GM19240 (cell line): Measurements from ENCODE around the gene DHRS9.
"Not testable (repeated sequence)": the region's sequence is repeated elsewhere in the genome, so short reads cannot be mapped to it uniquely, and the experiment has no call there.

ENCODE experiments used
- DNase-seq: peaks from one replicate; pipeline ENCODE4 v3.0.0; 2011; ENCODE audit warnings: low spot score; ENCODE audit not compliant: insufficient read length

The DHRS9 gene

GRCh38 chr2:169069341-169069740 lies at the start of gene DHRS9:
TSS of gene DHRS9 (plus strand) at chr2:169069563. CDS start at chr2:169081582, 12,019 bp downstream.
- no peak for DNase-seq

GRCh38 chr2:169023161-169023560 lies 46.2 kb upstream of the DHRS9 start:
- no peak for DNase-seq

- no peak for DNase-seq
Observed at GRCh38 chr2:169026056-169026455, 43.3 kb upstream of the DHRS9 start.

DNA sequence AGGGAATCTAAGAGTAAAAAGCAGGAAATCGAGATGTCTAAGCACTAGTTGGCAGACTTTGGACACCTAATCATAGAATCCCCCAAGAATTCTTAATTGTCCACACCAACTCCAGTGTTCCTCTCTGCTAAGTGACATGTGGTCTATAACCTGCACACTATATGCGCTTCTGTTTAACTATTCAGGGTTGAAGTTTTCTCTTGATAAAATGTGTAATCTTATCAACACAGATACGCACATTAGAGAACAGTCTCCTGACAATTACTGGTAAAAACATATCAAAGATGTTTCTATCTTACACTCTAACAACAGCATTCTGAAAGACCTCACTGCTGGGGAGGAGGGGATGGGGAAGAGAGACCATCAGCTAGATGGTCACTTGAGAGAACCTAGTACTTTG lies 42.1 kb upstream of the DHRS9 start:
- no peak for DNase-seq

GRCh38 chr2:169029341-169029740 lies 40.0 kb upstream of the DHRS9 start:
- no peak for DNase-seq

DNA sequence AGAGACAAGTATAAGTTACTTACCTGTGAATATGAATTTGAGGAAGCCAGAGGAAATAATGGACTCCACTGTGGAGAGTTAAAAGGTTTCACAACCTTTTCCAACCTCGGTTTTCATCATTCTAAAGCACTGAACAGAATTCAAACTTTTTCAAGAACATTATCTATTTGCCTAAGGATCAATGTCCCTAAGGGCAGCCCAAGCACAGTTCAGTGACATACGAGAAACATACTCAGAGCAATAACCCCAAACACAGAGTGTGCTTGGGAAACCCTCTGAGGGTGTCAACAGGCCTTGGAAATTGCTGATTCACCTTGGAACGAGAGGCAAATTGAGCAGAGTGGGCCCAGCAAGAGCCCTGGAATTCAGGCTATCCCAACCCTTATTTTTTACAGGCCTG lies 38.2 kb upstream of the DHRS9 start, which contains the start of gene ABCB11:
Gene ABCB11, minus strand, starts transcription at position 123 of the 400 bp plus-strand sequence. CDS start 13,199 bp downstream, outside the sequence.
- DNase-seq: no peak

DNA sequence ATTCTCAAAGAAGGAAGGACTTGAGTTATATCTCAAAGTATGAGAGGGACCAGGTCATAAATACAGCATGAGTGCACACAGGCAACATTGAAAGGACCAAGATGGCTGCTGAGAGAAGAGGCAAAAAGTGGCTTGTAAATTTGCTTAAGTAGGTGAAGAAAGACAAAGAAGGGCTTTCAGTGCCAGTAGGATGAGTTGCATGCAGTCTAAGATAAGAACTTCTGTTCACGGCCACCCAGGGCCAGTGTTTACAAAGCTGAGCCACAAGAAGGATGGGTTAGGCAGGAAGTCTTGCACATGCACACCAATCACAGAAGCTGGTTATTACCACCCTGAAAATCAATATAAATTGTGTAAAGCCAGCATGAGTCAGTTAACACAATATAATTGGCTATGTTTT lies 35.1 kb upstream of the DHRS9 start:
- no peak for DNase-seq

DNA sequence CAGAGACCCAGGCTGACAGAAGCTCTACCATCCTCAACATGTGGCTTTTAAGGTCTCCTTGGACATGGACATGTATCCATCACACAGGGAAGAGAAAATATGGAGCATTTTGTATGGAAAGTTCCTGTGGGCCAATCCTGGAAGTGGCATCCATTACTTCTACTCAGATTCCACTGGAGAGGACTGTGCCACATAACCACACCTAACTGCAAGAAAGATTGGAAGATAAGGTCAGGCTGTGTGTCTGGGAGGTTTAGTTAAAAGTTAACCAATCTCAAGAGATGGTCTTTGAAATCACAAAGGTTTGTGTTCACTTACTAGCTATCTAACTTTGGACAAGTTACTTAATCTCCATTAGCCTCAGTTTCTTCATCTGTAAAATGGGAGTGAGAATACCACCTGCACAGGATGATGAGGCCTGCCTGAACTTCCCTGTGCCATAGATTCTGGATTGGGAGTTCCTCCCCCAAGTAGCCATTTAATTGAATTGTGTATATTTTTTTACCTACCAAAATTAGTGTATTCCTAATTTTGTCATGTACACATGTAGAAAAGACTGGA lies 34.3 kb upstream of the DHRS9 start:
- DNase-seq: no peak

GRCh38 chr2:169035887-169036286 lies 33.5 kb upstream of the DHRS9 start:
- DNase-seq: no peak

GRCh38 chr2:169036736-169037440 lies 32.5 kb upstream of the DHRS9 start:
- DNase-seq: no peak

DNA sequence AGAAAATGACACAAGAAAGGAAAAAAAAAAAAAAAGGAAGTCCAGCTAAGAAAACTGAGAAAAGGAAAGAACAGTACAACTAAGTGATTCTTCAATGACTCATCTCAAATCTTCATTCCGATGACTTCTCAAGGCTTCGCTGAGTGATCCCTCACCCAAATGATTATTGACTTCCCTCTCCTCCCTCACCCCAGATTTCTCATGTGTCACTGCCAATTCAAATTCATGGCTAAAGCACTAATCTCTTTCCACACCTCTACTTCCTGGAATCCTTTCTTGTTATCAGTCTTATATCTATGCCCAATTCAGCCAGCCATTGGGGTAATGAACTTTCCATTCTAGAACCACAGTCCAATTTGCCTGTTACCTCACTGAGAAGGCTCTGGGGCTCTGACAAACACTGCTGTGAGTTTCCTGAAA lies 31.0 kb upstream of the DHRS9 start:
- no peak for DNase-seq

DNA sequence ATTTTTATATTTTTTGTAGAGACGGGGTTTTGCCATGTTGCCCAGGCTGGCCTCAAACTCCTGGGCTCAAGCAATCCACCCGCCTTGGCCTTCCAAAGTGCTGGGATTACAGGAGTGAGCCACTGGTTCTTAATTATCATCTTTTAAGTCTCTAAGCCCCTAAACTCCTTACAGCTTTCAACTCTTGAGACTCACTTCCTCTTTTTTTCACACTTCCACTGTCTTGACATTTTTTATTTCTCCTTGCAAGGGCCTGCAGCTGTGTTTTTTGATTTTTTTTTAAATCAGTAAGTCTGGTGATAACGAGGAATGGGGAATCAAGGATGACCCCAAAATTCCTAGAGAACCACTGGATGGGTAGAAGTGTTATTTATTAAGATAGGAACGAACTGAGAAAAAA lies 29.7 kb upstream of the DHRS9 start:
- no peak for DNase-seq

DNA sequence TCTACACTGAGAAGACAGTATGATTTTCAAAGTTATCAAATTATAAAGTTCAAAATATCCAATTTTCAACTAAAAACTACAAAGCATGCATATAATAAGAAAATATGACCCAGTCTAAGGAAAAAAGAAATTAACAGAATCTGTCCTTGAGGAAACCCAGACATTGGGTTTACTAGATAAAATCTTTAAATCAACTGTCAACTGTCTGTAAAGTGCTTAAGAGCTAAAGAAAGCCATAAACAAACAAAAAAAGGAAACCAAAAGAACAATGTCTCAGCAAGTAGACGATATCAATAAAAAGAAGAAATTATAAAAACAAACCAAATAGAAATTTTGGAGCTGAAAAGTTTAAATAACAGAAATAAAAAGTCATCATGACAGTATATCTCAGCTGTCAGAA lies 27.8 kb upstream of the DHRS9 start:
- DNase-seq: no peak

DNA sequence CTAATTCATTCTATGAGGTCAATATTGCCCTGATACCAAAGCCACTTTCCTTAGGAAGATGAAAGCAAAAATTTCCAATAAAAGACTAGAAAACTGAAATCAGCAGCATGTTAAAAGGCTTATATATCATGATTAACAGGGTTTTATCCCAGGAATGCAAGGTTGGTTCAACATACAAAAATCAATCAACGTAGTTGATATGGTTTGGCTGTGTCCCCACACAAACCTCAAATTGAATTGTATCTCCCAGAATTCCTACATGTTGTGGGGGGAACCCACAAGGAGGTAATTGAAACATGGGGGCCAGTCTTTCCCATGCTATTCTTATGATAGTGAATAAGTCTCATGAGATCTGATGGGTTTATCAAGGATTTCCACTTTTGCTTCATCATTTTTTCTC lies 26.5 kb upstream of the DHRS9 start:
- no peak for DNase-seq

DNA sequence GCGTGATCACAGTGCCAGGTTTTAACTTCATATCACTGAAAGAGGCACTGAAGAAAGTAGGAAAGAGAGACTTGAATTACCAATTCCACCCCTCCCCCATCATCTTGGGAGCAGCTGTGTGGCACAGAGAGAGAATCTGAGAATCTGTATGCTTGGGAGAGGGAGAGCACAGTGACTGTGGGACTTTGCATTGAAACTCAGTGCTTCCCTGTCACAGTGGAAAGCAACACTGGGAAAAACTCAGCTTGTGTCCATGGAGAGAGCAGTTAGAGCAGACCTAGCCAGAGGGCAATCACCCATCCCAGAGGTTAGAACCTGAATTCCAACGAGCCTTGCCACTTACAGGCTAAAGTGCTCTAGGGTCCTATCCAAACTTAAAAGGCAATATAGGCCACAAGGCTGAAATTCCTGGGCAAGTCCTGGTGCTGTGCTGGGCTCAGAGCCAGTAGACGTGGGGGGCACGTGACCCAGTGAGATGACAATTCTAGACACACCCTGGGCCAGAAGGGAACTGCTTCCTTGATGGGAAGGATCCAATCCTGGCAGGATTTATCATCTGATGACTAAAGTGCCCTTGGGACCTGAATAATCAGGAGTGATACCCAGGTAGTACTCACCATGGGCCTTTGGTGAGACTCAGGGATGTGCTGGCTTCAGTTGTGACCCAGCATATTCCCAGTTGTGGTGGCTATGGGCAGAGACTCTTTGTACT lies 22.8 kb upstream of the DHRS9 start:
- no peak for DNase-seq

- no peak for DNase-seq
Observed at GRCh38 chr2:169047256-169048250, 21.8 kb upstream of the DHRS9 start.

GRCh38 chr2:169049142-169049541 lies 20.2 kb upstream of the DHRS9 start:
- DNase-seq: no peak

- no peak for DNase-seq
Observed at GRCh38 chr2:169050476-169051240, 18.7 kb upstream of the DHRS9 start.

GRCh38 chr2:169054575-169054974 lies 14.8 kb upstream of the DHRS9 start:
- DNase-seq: not testable (repeated sequence)

- DNase-seq: not testable (repeated sequence)
Observed at GRCh38 chr2:169064199-169064598, 5.2 kb upstream of the DHRS9 start.

DNA sequence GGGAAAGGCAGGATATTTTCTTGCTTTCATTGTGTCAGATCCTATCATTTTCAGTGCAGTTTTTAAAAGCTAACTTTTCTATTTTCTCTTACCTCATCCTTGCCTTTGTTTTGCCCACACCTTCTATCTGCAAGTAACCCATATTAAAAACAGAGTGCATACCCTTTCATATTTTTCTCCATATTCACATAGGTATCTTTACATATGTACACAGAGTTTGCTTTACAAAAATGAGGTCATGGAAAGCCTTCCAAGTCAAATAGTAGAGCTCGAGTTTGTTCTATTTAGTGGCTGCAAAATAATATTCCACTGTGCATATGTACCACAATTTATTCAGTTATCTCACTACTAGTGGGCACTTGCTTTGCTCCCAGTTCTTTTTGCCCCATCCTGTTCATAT lies 3.9 kb upstream of the DHRS9 start:
- DNase-seq: no peak
